RWPE1 (cell line): ENCODE results near the gene SLC12A9.

Experiments used
- CTCF ChIA-PET: fragments of 350-600 bp; sonication (Branson Sonifier 250); formaldehyde crosslinking; extraction: SDS; loops from one replicate; lab custom pipeline; 2021; lab: Yijun Ruan, JAX
- POLR2A ChIA-PET: fragments of 400-600 bp; formaldehyde crosslinking; extraction: SDS; loops from one replicate; lab custom pipeline; 2020; ENCODE audit warnings: antibody characterized with exemption; ENCODE audit not compliant: low non-redundant PET; lab: Yijun Ruan, JAX
- DNase-seq: peaks from one replicate; pipeline ENCODE4 v3.0.0; 2012; ENCODE audit warnings: low spot score
- H3K27ac ChIP-seq: fragments of 450-650 bp; 2 replicates; pipeline ENCODE4 v1.5.1; 2017
- CTCF ChIP-seq: fragments of 450-650 bp; conservative IDR thresholded peaks from 2 replicates; pipeline ENCODE4 v1.5.1; 2017; ENCODE audit warnings: low read depth, mild to moderate bottlenecking

SLC12A9 gene

GRCh38 chr7:100860702-100861615 lies 8.4 kb downstream of the SLC12A9 start:
- no peak for DNase-seq
- no peak for TF ChIP-seq CTCF
- POLR2A ChIA-PET, result interaction anchor here (0.6 kb wide), 1 partner anchor 273 kb away, joined by 3 read pairs; no protein-coding TSS in a partner anchor
- peak overlapping the region; percentile 13; the same call in 1 of the 2 replicates for H3K27ac ChIP-seq
- CTCF ChIA-PET, result interaction anchor here (0.5 kb wide), 1 partner anchor 1133 kb away, joined by 3 read pairs; no protein-coding TSS in a partner anchor

DNA sequence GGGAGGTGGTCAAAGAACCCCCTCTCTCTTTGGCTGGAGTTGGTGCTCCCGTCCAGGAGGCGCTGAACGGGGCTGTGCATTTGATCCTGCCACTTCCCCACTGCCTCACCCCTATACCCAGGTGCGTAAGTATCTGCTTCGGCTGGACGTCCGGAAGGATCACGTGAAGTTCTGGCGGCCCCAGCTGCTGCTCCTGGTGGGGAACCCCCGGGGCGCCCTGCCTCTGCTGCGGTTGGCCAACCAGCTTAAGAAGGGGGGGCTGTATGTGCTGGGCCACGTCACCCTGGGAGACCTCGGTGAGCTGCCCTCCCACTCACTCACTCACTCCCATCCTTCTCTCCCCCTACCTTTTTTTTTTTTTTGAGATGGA lies 9.1 kb downstream of the SLC12A9 start:
- ChIA-PET POLR2A (interaction anchor here (0.6 kb wide), 1 partner anchor 273 kb away, joined by 3 read pairs; no protein-coding TSS in a partner anchor), CTCF (interaction anchor here (0.5 to 0.6 kb wide), 2 partner anchors 11 to 1134 kb away, joined by 3 read pairs; no protein-coding TSS in a partner anchor)
- DNase-seq, result no peak
- H3K27ac ChIP-seq, result peak overlapping the region; percentile 13; the same call in 1 of the 2 replicates
- no peak for TF ChIP-seq CTCF

- TF ChIP-seq CTCF, result no peak
- CTCF ChIA-PET, result no interaction called here
- H3K27ac ChIP-seq, result peak overlapping the region; percentile 23; the same call in 1 of the 2 replicates
- POLR2A ChIA-PET, result no interaction called here
- no peak for DNase-seq
Measured at GRCh38 chr7:100863406-100863950, 11.0 kb downstream of the SLC12A9 start.

DNA sequence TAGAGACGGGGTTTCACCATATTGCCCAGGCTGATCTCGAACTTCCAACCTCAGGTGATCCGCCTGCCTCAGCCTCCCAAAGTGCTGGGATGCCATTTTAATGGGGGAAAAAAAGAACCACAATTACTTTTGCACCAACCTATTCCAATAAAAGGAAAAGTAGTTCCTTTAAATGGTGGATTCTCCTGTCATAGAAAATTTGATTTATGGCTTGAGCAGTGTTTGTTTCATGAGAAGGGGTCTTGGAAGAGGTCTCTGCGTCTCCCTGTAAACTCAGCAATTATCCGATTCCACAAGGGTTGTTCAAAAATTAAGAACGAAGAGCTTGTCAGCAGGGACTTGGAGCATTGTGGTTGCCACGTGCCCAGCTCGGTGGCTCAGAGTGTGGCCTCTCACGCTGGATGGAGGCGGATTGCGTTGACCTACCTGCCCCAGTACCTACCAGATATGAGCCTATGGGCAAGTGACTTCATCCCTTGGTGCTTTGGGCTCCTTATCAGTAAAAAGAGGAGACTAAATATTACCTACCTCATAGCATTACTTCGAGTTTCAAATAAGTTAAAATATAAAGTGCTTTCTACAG lies 11.8 kb downstream of the SLC12A9 start:
- no peak for TF ChIP-seq CTCF
- DNase-seq, result no peak
- ChIA-PET POLR2A (no interaction called here), CTCF (interaction anchor here (0.7 to 1.1 kb wide), 3 partner anchors 139 to 579 kb away, joined by 3 read pairs; no protein-coding TSS in a partner anchor)
- peak overlapping the region; percentile 100 for H3K27ac ChIP-seq

GRCh38 chr7:100865372-100865911 lies 12.9 kb downstream of the SLC12A9 start:
- CTCF ChIA-PET, result interaction anchor here (0.6 to 1.1 kb wide), 4 partner anchors 140 to 382 kb away, joined by 3 to 4 read pairs (median 3); partner anchors contain the start of gene NYAP1
- peak overlapping the region; percentile 100 for H3K27ac ChIP-seq
- peak; percentile 95 for DNase-seq
- POLR2A ChIA-PET, result no interaction called here
- TF ChIP-seq CTCF, result no peak; the same call in 1 of the 2 replicates
